MM.1S (cell line): Measurements from ENCODE around the gene PLPPR3.

Experiments
- DNase-seq: peaks from one replicate; pipeline ENCODE4 v3.0.0-alpha.2; 2015
- H2AFZ ChIP-seq: fragments of 300-600 bp; sonication (generic); 2 replicates; pipeline ENCODE4 v1.6.0; 2016; ENCODE audit warnings: antibody characterized with exemption, low read length
- H3F3A ChIP-seq: fragments of 300-600 bp; sonication (generic); 2 replicates; pipeline ENCODE4 v1.6.1; 2016; ENCODE audit warnings: mild to moderate bottlenecking, antibody characterized with exemption, low read length, moderate library complexity, mixed read lengths; ENCODE audit not compliant: insufficient read depth
- H3K27ac ChIP-seq: fragments of 300-600 bp; sonication (generic); 2 replicates; pipeline ENCODE4 v1.5.1; 2016; ENCODE audit warnings: mild to moderate bottlenecking, low read length
- H3K27me3 ChIP-seq: fragments of 300-600 bp; sonication (generic); replicated peaks from 2 replicates; pipeline ENCODE4 v1.6.0; 2016; ENCODE audit warnings: low read length; ENCODE audit not compliant: insufficient read depth
- H3K36me3 ChIP-seq: fragments of 300-600 bp; sonication (generic); replicated peaks from 2 replicates; pipeline ENCODE4 v1.6.1; 2016; ENCODE audit warnings: mild to moderate bottlenecking, low read length, mixed read lengths; ENCODE audit not compliant: insufficient read depth
- H3K4me1 ChIP-seq: fragments of 300-600 bp; sonication (generic); 2 replicates; pipeline ENCODE4 v1.6.1; 2016; ENCODE audit warnings: low read length, mixed read lengths
- H3K4me2 ChIP-seq: fragments of 300-600 bp; sonication (generic); 2 replicates; pipeline ENCODE4 v1.6.0; 2016; ENCODE audit warnings: low read depth, low read length
- H3K4me3 ChIP-seq: fragments of 300-600 bp; sonication (generic); 2 replicates; pipeline ENCODE4 v1.5.1; 2016; ENCODE audit warnings: low read length, mixed read lengths
- H3K79me2 ChIP-seq: fragments of 300-600 bp; sonication (generic); 2 replicates; pipeline ENCODE4 v1.6.1; 2016; ENCODE audit warnings: mixed run types, low read length, mixed read lengths
- H3K9ac ChIP-seq: fragments of 300-600 bp; sonication (generic); 2 replicates; pipeline ENCODE4 v1.6.1; 2016; ENCODE audit warnings: low read length, mixed read lengths
- H3K9me2 ChIP-seq: fragments of 300-600 bp; sonication (generic); replicated peaks from 2 replicates; pipeline ENCODE4 v1.6.1; 2016; ENCODE audit warnings: mild to moderate bottlenecking, low read length, mixed read lengths; ENCODE audit not compliant: insufficient read depth
- H3K9me3 ChIP-seq: fragments of 300-600 bp; sonication (generic); replicated peaks from 2 replicates; pipeline ENCODE4 v1.6.1; 2016; ENCODE audit warnings: mild to moderate bottlenecking, low read length, mixed read lengths; ENCODE audit not compliant: insufficient read depth
- H4K20me1 ChIP-seq: fragments of 300-600 bp; sonication (generic); 2 replicates; pipeline ENCODE4 v1.6.1; 2016; ENCODE audit warnings: mild to moderate bottlenecking, low read length, moderate library complexity, mixed read lengths; ENCODE audit not compliant: insufficient read depth
- CTCF ChIP-seq: fragments of 300-600 bp; sonication (generic); IDR thresholded peaks from 2 replicates; pipeline ENCODE4 v1.5.1; 2016; ENCODE audit warnings: antibody characterized with exemption, low read length, mixed read lengths
- EZH2 ChIP-seq: fragments of 300-600 bp; sonication (generic); optimal IDR thresholded peaks from 2 replicates; pipeline ENCODE3; 2017; ENCODE audit warnings: low read depth, mild to moderate bottlenecking, antibody characterized with exemption, low read length, mixed read lengths
- EZH2phosphoT487 ChIP-seq: fragments of 300-600 bp; sonication (generic); IDR thresholded peaks from 2 replicates; pipeline ENCODE4 v1.6.1; 2018; ENCODE audit warnings: antibody characterized with exemption, low read length

The PLPPR3 gene

GRCh38 chr19:814152-815078 lies 7.3 kb downstream of the PLPPR3 start:
- no peak for DNase-seq
- no peak for TF ChIP-seq EZH2phosphoT487
- no peak for TF ChIP-seq CTCF
- TF ChIP-seq EZH2 = no peak
- Histone ChIP-seq H3K27ac (no peak overlapping the region), H4K20me1 (no peaks in the 10 kb centered on the region), H3K9me3 (no peaks in the 10 kb centered on the region), H3K27me3 (no peaks in the 10 kb centered on the region), H3F3A (peaks cover 23% of the 10 kb centered on the region), H2AFZ (no peak overlapping the region), H3K4me1 (no peaks in the 10 kb centered on the region), H3K4me2 (no peak overlapping the region), H3K9me2 (no peaks in the 10 kb centered on the region), H3K9ac (no peak overlapping the region), H3K79me2 (peaks cover 14% of the 10 kb centered on the region), H3K36me3 (peaks cover 28% of the 10 kb centered on the region), H3K4me3 (no peak overlapping the region)

- no peak overlapping the region for H2AFZ ChIP-seq
- H3K36me3 ChIP-seq = peaks cover 34% of the 10 kb centered on the region
- H3K4me2 ChIP-seq = no peak overlapping the region
Measured at GRCh38 chr19:813219-814151, 8.3 kb downstream of the PLPPR3 start.

GRCh38 chr19:812747-813218 lies 9.0 kb downstream of the PLPPR3 start:
- no peak overlapping the region for H2AFZ ChIP-seq

More at GRCh38 chr19:813219-814151, 8.3 kb downstream of the PLPPR3 start:
- no peak for DNase-seq
- no peak overlapping the region for H3K9ac ChIP-seq
- TF ChIP-seq CTCF (no peak), EZH2phosphoT487 (no peak), EZH2 (no peak)
- H4K20me1 ChIP-seq = no peaks in the 10 kb centered on the region
- peaks cover 23% of the 10 kb centered on the region for H3F3A ChIP-seq
- no peak overlapping the region for H3K27ac ChIP-seq
- no peak overlapping the region for H3K4me3 ChIP-seq
- H3K27me3 ChIP-seq = no peaks in the 10 kb centered on the region
- no peaks in the 10 kb centered on the region for H3K9me3 ChIP-seq
- H3K9me2 ChIP-seq = no peaks in the 10 kb centered on the region
- H3K4me1 ChIP-seq = no peaks in the 10 kb centered on the region
- H3K79me2 ChIP-seq = peaks cover 21% of the 10 kb centered on the region

More at GRCh38 chr19:812747-813218, 9.0 kb downstream of the PLPPR3 start:
- H3K4me1 ChIP-seq = no peaks in the 10 kb centered on the region
- no peaks in the 10 kb centered on the region for H3K27me3 ChIP-seq
- H3K36me3 ChIP-seq = peaks cover 39% of the 10 kb centered on the region
- peaks cover 4% of the 10 kb centered on the region; the same call in 1 of the 2 replicates for H4K20me1 ChIP-seq
- H3K9ac ChIP-seq = no peak overlapping the region
- TF ChIP-seq EZH2phosphoT487 = no peak
- TF ChIP-seq EZH2 = no peak
- TF ChIP-seq CTCF = no peak
- no peak overlapping the region for H3K4me3 ChIP-seq
- no peaks in the 10 kb centered on the region for H3K9me3 ChIP-seq
- H3F3A ChIP-seq = peaks cover 23% of the 10 kb centered on the region
- H3K79me2 ChIP-seq = peaks cover 28% of the 10 kb centered on the region
- H3K4me2 ChIP-seq = no peak overlapping the region
- H3K27ac ChIP-seq = no peak overlapping the region
- no peaks in the 10 kb centered on the region for H3K9me2 ChIP-seq
- no peak for DNase-seq
